GM12872 (cell line): ENCODE data around the gene GNAL.

Source experiments
- CTCF ChIP-seq: IDR thresholded peaks from 3 replicates; pipeline ENCODE4 v1.5.1; 2011; ENCODE audit warnings: low read depth, mild to moderate bottlenecking, low read length, moderate library complexity; ENCODE audit not compliant: insufficient read depth

GNAL gene

GRCh38 chr18:11713756-11714155 lies 24.7 kb downstream of the GNAL start:
- TF ChIP-seq CTCF: no peak

DNA sequence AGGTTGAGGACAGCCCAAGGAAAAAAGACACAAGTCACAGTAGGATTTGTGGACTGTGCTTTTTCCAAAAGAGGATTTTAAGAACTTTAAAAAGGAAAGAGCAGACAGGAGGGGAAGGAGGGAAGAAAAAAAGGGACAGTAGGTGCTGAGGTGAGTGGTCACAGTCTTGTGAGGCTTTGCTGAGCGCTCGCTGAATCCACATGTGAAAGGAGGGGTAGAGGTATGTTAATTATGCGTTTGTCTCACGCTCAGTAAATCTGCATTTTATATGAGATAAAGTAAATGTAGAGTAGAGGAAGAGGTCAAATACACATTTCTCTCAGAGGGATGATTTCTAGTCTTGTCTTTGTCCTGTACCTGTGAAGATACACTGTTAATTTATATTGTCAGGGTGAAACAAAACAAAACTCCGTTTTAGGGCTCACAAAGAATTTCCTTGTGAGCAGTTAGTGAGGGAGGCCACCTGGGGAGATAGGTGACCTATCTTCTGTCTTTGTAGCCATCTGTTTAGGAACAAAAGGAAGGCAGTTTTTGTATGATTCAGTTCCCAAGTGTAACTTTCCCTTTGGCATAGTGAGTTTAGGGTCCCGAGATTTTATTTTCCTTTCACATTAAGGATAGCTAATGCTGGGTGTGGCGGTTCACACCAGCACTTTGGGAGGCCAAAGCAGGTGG lies 25.3 kb downstream of the GNAL start:
- TF ChIP-seq CTCF: no peak

DNA sequence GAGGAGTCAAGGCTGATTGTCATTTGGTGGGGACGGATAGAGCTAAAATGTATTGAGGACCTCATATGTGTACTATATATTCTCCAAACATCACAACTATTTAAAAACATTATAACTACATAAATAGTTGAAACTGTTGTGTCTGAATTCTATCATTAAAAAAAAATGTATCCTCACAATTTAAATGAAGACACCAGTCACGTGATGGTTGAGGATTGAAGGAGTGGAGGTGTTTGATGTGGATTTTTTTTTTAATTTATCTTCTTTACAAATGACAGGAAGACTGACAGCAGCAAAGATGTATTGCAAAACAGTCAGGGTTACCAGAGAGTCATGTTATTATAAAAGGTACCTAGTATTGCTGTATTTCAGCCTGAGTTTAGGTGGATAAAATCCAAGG lies 30.0 kb downstream of the GNAL start:
- no peak for TF ChIP-seq CTCF

- TF ChIP-seq CTCF: no peak
These were observed 30.6 kb downstream of the GNAL start for GRCh38 chr18:11719621-11720020.

GRCh38 chr18:11721720-11722119 lies 32.7 kb downstream of the GNAL start:
- no peak for TF ChIP-seq CTCF

DNA sequence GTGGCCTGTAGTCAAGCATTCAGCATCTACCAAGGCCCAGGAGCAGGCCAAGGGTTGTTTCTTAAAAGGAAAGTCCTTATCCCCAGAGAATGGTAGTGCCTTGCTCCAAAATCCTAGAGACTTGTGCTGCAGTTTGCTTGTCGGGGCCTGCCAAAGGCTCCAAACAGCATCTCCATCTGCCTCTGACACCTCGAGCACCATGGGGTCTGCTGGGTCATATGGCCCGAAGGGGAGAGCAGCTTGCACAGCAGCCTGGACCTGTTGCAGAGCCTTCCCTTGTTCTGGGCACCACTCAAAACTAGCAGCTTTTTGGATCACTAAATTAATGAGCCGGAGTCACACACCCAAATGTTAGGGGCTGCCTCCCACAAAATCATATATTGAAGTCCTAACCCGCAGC lies 35.7 kb downstream of the GNAL start:
- no peak for TF ChIP-seq CTCF

GRCh38 chr18:11726556-11726955 lies 37.5 kb downstream of the GNAL start:
- no peak for TF ChIP-seq CTCF
